GM18517 (cell line): ENCODE data around the gene HEATR9.

Experiments used
- ATAC-seq: cut with Tn5 transposase; IDR thresholded peaks from one replicate; pipeline ENCODE4 v1.9.1; 2021; ENCODE audit warnings: mild to moderate bottlenecking, moderate library complexity; ENCODE audit not compliant: unreplicated experiment

Gene HEATR9

DNA sequence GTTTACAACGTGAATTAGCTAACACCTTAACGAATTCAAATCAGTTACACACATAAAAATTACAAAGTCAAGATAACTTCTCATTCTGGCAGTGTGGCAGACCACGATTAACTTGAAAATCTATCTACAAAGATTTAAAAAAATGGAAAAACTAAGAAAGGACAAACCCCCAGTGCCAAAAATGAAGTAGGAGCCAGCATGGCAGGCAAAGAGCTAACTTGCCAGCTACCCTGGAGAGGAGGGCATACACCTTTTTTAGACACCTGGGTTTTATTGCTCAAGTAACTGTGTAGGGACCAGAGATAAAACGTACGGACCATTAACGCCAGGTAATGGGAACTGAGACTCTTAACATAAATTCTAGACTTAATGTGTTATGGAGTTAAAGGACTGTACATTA, 56.9 kb downstream of the HEATR9 start:
- no peak for ATAC-seq

DNA sequence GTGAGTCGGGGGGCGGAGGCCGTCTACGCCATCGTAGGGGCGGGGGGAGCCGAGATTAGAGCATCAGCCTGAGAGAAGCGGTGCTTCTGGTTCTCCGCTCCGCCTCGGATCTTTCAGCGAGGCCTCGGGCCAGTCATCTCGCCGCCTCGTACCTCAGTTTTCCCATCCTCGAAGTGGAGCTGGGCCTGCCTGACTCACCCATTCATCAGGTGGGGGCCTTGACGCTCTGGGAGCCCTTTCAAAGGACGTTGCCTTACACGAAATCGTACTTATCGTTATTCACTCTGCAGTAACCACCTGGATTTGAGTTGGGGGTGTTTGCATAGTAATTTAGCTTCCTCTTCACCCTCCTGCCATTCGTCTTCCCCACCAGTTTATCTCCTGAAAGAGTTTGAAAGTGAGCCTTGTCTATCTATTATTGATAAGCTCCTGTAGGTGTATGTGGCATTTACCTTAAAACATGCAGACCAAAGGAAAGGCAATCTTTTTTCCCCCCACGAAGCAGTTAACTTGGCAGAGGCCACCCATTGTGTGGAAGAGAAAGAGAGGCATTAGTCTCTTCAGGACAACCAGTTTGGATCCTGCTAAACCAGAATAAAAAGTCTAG, 58.7 kb downstream of the HEATR9 start:
- ATAC-seq, result no peak

DNA sequence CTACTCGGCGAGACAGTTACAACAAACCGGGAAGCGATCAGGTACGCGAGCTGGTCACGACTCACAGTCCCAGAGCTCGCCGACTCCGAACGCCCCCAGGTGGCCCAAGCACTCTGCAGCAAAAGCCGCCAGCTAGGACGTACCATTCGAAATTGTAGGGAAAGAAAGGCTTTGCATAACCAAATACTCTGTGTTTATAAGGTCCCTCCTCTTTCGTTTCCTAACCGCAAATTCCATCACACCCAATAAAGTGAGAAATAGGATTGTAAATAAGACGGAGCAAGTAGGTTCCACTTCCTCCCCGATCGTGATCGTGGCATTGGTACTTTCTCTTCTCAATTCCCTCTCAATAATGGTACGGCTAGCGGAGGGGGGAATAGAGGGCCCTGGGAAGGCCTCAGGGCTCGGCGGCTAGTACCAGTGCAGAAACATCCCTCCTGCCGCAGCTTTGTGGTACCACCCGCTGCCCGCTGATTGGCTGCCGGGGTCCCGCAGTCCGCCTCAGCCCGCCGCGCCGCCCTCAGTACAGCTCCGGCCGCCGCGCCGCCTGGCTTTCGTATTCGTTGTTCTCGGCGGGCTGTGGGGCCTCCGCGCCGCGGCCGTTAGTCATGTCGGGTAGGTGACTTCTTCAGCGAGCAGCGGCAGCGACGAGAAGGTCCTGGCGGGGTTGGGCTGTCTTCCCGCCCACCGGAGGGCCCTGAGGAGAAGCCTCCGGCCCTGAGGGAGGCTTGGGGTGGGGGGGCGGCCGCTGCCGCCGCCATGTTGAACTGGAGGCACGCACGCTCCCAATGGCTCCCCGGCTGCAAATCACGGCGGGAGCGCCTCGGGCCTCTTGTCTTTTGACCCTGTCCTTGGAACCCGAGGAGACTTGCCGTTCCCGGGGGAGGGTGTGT, 59.5 kb downstream of the HEATR9 start, which contains the start of gene TAF15:
TSS of gene TAF15 (plus strand) at position 523 of the 893 bp plus-strand sequence. CDS start at position 609, 86 bp downstream.
- peak; percentile 89 for ATAC-seq

GRCh38 chr17:35808240-35808961, 60.3 kb downstream of the HEATR9 start:
- ATAC-seq, result no peak

GRCh38 chr17:35807371-35808144, 61.1 kb downstream of the HEATR9 start:
- ATAC-seq, result no peak
